Lower leg skin (tissue), 3 donors: ENCODE data around the gene PTPN13.

Source experiments
- POLR2A ChIP-seq, 2 donors: fragments of 450-650 bp; IDR thresholded peaks; one replicate each; pipeline ENCODE4 v1.6.1; 2016 to 2017; ENCODE audit warnings: antibody characterized with exemption in 2 of 2, mild to moderate bottlenecking in 1 of 2, moderate library complexity in 1 of 2
- TF ChIP-seq, protein P1 (sequence below), 3 donors: fragments of 450-650 bp; IDR thresholded peaks; one replicate each; pipeline ENCODE4 v1.5.1; 2016; ENCODE audit warnings: antibody characterized with exemption in 3 of 3, mild to moderate bottlenecking in 3 of 3, moderate library complexity in 2 of 3

DNA sequence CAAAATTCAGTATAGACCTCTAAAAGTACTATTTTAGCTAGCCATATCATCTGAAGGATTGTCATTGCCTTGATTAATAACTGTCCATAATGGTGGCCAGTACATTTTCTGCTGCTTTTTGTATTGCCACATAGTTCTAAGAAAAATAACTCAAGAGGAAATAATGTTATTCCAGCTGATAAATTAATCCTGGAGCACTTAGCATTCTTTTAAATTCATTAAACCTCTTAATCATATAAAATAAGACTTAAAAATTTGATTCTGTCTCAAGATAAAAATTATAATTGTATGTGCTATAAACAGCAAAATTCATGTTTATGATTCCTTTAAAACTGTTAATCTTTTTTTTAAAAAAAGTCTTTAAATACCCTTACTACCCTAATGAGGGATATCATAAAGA is 12.7 kb downstream of the PTPN13 start:
- TF ChIP-seq, protein P1, sequence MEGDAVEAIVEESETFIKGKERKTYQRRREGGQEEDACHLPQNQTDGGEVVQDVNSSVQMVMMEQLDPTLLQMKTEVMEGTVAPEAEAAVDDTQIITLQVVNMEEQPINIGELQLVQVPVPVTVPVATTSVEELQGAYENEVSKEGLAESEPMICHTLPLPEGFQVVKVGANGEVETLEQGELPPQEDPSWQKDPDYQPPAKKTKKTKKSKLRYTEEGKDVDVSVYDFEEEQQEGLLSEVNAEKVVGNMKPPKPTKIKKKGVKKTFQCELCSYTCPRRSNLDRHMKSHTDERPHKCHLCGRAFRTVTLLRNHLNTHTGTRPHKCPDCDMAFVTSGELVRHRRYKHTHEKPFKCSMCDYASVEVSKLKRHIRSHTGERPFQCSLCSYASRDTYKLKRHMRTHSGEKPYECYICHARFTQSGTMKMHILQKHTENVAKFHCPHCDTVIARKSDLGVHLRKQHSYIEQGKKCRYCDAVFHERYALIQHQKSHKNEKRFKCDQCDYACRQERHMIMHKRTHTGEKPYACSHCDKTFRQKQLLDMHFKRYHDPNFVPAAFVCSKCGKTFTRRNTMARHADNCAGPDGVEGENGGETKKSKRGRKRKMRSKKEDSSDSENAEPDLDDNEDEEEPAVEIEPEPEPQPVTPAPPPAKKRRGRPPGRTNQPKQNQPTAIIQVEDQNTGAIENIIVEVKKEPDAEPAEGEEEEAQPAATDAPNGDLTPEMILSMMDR (IDR thresholded peaks at IDR 0.05): no peak
- no peak for TF ChIP-seq POLR2A (IDR thresholded peaks at IDR 0.05)
